ENCODE data around the gene TMEM184C.

The TMEM184C gene

DNA sequence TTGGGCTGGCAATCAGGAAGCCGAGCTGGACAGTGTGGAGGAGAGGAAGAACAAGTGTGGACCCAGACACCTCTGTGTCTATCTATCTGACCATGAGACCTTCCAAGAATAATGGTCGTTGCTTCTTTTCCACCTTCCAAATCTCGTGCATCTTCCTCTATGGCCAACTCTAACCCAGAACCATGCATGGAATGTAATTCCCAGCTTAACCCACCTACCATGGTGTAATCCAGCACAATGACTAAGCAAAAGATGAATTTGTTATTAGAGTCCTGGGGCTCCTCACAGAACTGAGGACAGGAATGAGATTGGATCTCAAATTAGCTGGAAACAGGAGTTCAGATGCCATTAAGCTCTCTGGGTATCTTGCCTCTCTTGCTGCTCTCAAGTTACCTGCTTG is 17.4 kb upstream of the TMEM184C start:
- DNase-seq (ENCODE audit: low spot score) = no peak

DNA sequence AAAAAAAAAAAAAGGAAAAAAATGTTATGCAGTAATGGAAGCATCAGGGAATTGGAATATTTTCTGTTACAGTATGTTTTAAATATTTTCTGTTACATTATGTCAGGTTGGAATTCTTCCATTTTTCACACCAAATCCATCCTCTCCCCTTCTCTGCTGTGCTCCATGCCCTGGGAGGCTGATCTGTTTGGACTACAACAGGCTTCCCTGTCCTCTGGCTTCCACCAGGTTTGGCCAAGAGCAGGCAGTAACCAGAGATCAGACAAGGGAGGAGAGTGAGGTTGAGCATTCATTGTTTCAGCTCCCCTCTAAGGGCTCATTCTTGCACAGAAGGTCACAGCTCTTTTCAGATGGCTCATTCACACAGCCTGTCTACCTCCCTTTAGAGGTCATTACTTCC is 11.7 kb upstream of the TMEM184C start:
- DNase-seq (ENCODE audit: low spot score) = no peak

DNA sequence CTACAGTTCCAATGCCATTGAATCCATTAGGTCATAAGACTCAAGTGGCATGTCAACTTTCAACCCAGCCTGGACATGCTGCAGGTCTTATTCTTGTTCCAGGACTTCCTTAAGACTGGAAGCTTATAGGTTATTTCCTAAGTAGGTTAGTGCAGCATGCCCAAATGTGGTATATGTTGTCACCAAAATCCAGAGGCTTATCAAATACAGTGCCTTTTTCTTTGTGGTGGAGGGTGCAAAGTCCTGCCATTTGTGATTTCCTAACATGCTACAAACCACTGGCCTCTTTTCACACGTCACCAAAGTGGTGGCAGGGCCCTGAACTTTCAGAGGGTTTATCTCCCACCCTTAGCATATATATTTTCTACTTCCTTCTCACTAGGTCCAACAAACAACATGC is 9.7 kb upstream of the TMEM184C start:
- DNase-seq (ENCODE audit: low spot score) = no peak

DNA sequence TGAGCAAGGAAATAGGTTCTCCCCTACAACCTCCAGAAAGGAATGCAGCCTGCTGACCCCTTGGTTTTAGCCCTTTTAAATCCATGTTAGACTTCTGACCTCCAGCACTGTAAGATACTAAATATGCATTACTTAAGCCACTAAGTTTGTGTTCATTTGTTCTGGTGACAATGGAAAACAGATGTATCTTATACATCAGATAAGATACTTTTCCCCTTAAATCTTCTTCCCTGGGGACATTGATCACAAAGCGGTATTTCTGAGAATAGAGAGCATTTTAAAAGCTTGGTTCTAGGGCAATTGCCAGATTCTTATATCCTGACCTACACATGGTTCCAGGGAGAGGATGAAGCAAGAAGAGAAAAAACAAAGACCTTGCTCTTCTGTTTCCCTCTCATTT is 6.5 kb upstream of the TMEM184C start:
- DNase-seq (ENCODE audit: low spot score) = no peak

DNA sequence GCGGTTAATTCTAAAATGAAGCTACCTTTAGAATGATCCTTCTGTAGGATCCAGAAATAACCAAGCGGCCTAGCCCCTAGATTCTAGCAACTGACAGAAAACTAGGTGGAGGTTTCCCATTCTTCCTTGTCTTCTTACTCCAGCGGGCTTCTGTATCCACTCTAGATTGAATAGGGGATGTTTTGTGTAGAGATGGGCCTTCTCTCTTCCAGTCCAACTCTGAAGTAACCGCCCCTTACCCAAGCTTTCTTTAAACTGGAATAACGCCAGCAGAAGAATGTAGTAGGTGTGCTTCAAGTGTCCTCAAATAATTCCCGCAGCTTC is 386 bp upstream of the TMEM184C start:
- DNase-seq (ENCODE audit: low spot score) = no peak

DNA sequence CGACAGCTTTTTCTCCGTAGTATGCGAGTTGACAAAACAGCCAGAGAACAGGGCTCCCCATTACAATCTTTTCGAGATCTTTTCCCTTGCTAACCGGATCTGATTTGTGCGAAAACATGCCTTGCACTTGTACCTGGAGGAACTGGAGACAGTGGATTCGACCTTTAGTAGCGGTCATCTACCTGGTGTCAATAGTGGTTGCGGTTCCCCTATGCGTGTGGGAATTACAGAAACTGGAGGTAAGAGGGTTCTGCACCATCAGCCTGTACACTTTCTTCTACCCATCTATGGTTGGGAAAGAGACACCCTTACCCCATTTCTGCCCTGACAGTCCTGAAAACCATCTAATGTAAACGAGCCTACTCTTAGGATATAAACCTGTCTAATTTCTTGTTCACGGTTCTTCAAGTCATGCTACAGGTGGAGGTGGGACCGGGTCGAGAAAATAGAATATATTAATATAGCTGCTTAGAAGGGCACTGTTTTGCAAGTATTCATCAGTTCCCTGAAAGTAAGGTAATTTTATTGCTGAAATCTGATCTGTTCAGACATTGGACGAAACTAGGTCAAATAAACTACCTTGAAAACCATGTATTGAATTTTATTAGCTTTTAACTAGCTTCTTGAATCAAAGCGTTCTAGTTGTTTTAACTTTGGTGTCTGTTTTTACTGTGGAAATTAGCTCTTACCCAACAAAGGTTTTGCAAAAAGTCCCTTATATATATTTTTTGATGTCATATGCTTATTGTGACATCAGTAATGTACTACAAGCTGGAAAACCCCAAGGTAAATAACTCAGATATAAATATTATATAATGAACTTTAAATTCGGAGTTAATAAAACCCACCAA is 869 bp downstream of the TMEM184C start:
- DNase-seq (ENCODE audit: low spot score) = no peak

DNA sequence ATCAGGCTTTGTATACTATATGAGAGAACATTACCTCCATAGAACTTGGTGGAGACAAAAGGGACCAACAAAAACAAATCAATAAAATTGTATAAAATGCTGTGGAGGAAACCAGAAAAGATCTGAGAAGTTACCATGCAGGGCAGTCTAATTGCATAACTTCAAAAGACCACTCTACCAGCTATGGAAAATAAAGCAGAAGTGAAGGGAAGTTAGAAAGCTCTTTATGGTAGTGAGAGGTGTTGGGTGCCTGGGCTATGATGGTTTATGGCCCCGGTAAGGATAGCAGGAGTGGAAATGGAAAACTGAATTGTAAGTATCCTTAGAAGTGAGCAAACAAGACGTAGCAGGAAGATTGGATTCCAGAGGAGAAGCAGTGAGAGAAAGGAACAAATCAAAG is 3.1 kb downstream of the TMEM184C start:
- DNase-seq (ENCODE audit: low spot score) = no peak

DNA sequence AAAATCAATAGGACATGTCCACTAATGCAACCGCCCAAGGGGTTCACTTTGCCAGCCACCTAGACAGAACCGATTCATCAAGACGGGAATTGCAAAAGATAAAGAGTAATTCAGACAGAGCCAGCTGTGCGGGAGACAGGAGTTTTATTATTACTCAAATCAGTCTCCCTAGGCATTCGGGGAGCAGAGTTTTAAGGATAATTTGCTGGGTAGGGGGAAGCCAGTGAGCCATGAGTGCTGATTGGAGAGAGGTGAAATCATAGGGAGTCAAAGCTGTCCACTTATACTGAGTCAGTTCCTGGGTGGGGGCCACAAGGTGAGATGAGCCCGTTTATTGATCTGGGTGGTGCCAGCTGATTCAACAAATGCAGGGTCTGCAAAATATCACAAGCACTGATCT is 8.5 kb downstream of the TMEM184C start:
- DNase-seq (ENCODE audit: low spot score) = no peak

DNA sequence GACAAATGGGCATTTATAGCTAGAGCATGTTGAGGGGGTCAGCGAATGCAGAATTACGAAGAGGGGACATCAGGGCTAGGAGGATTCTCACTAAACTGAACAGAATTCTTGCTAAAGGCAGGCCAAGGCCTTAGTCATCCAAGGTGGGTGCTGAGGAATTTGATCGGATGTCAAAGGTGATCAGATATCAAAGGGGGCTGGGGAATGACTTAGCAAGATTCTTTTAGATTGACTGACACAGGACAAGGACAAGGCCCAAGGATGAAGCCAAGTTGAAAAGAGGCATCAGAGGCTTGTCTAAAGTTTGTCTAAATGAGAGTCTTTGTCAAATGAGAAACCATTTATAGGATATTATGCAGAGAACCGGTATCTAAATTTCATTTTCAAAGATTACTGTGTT is 9.7 kb downstream of the TMEM184C start:
- no peak for DNase-seq (ENCODE audit: low spot score)

DNA sequence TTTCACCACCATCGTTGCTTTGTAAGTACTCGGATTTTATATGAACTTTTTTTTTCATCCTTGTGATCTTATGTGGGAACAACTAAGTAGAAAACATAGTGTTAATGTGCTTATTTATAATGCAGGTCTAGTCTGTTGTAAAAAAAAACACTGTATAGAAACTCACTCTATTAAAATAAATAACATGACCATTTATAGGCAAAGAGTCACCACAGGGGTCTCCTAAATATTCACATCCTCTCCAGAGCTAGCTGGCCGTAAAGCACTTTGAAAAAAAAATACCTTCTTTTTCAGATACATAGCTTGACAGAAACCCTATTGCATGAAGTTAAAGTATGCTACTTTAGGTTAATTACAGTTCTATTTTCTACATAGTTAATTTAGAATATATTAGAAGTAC is 11.2 kb downstream of the TMEM184C start:
- DNase-seq (ENCODE audit: low spot score) = no peak

DNA sequence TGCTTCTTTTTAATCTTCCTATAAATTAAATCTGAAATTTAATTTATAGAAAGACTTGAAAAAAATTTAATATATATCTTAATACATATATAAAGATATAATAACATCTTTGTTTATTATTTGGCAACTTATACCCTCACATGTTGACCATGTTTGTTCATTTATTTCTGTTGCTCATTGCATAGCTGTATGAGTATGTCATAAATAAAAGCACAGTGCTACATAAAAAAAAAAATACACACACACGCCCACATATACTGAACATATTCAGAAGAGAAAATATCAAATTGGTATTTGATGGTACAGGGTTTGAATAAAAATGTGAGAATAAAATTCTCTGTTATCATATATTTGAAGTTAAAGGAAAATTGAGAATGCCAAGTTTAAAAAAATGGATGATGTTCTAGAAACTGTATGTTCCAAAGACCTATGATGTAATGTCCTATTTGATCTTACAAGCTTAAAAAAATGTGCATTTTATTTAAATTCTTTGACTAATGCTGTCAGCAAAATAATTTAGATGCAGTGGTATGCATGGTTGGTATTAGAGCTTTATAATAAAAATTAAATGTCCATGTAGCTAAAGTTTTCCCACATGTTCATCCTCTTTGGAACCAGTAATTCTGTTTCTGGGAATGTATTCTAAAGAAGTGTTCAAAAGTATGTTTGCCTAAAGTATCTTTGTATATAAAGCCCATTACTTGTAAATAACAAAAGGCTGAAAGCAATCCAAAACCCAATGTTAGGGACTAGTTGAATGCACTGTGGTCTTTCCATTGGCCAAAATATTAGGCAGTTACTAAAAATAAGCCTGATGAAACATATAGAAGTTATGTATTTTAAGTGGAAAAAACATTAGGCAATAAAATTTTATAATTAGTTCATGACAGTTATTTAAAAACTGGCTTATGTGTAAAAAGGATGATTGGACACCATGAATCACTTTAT is 12.9 kb downstream of the TMEM184C start:
- DNase-seq (ENCODE audit: low spot score) = no peak

DNA sequence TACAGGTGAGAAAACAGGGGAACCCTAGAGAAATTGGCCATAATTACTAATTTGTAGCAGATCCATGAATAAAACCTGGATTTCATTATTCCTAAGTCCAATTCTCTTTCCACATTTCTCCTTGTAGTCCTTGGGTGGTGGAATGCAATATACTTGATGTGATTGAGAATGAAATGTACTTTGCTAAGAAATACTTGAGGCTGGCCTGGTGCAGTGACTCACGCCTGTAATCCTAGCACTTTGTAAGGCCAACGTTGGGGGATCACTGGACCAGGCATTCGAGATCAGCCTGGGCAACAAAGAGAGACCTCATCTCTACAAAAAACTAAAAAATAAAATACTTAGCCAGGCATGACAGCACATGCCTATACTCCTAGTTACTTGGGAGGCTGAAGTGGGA is 15.9 kb downstream of the TMEM184C start:
- DNase-seq (ENCODE audit: low spot score) = no peak

DNA sequence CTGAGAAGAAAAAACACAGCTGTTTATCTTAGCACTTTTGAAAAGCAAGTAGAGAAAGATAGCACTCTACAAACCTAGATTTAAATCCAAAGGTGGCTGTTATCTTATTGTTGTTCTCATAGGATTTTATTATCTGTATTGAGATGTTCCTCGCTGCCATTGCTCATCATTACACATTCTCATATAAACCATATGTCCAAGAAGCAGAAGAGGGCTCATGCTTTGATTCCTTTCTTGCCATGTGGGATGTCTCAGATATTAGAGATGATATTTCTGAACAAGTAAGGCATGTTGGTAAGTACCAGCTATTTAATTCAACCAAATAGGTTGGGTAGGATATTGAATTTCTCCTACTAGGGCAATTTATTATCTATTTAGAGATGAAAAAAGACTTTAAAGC is 16.4 kb downstream of the TMEM184C start:
- no peak for DNase-seq (ENCODE audit: low spot score)

DNA sequence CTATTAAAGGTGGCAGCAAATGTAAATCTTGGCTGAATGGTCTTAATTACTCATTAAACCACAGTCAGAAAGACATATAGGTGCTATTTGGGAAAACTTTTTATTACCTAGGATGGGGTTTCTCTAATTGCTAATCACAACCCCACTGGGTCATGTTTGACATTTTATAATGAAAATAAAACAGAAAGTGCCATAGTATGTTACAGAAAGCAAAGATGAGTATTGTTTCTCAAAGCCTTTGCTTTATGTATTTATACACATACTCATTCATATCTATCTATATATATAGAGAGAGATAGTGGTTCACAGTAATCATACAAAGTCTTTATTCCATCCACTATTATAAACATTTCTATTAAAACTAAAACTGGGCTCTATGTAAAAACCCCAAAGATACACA is 18.2 kb downstream of the TMEM184C start:
- no peak for DNase-seq (ENCODE audit: low spot score)

DNA sequence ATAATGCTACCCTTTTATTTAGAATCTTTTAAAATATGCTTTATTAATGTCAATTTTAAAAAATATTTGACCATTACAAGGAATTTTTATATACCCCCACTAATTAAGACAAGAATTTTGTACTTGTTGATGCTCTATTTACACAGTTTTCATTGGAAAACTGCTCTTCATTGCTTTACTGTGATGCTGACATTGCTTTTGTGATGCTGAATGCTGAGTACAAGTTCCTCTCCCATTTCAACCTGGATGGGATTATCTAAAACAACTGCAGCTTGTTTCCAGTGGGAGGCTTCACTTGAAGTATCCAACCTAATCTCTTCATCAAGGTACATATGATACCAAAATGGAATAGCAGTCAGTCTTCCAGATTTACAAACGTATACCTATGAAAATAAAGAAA is 21.2 kb downstream of the TMEM184C start:
- no peak for DNase-seq (ENCODE audit: low spot score)

DNA sequence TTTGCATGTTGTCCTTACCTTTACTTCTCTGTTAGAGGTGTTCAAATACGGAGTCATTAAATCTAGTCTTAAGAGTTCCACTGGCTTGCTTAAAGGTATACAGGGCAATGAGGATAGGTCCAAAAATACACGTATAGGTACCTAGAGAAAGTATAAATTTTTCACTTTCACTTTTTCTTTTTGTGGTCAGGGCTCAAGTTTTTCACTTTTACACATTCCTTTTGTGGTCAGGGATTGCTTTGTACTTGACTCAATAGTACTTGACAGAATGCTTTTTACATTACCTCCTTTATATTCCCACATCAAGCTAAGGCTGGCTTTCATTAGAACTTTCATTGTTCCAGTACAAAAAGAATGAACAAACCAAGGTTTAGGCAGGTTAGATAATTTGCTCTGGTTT is 21.7 kb downstream of the TMEM184C start:
- no peak for DNase-seq (ENCODE audit: low spot score)

DNA sequence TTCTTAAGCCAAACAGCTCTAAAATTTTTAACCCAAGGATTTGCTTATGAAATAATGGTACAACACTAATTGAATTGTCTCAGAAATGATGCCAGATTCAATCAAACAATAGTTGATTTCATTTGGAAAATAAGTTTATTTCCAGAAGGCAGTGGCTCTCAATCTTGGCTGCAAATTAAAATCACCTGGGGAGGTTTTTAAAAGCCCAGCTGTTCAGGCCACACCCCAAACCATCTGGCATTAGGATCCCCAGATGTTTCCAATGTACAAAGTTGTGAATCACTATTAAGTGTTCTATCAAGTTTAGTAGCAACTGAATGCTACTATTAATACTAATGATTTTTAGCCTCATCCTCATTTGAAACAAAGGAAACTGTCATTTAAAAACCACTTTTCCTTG is 22.2 kb downstream of the TMEM184C start:
- DNase-seq (ENCODE audit: low spot score) = no peak

DNA sequence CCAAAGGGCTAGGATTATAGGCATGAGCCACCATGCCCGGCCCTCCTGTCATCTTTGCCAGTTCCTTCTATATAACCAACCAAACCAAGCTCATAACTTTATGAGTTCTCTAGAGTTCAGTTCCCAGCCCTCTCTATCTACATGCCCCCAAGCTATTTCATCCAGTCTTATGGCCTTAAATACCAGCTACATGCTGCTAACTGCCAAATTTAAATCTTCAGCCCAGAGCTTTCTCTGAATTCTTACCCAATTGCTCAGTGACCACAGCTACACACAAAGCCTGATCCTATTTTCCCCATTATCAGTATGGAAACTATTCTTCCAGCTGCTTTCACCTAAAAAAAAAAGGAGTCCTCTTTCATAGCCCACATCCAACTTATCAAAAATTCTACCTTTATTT is 23.1 kb downstream of the TMEM184C start:
- no peak for DNase-seq (ENCODE audit: low spot score)

DNA sequence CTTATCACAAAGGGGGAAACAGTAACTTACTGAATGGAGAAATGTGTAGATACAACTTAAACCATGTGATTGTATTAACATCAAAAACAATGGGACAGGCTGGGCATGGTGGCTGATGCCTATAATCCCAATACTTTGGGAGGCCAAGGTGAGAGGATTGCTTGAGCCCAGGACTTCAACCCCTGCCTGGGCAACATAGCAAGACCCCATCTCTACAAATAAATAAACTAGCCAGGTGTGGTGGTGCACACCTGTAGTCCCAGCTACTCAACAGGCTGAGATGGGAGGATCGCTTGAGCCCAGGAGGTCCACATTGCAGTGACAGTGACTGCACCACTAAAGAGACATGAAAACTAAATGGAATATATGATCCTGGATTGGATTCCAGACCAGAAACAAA is 26.4 kb downstream of the TMEM184C start:
- no peak for DNase-seq (ENCODE audit: low spot score)

DNA sequence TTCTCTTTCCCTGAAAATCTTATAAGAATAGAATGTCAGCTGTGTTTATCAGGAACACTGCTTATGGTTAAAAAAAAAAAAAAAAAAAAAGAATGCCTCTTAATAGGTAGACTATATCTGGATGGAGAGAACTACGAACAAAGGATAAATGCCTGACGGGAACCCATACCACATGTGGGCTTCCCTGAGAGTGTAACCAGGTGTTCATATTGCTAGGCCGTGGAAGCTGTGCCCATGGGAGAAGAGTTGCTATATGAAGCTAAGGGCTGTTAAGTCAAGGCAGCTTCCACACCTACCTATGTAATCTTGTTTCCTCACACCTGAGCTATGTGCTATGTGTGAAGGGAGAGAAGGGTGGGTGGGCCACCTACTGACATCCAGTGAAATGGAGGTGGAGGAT is 27.3 kb downstream of the TMEM184C start:
- no peak for DNase-seq (ENCODE audit: low spot score)

DNA sequence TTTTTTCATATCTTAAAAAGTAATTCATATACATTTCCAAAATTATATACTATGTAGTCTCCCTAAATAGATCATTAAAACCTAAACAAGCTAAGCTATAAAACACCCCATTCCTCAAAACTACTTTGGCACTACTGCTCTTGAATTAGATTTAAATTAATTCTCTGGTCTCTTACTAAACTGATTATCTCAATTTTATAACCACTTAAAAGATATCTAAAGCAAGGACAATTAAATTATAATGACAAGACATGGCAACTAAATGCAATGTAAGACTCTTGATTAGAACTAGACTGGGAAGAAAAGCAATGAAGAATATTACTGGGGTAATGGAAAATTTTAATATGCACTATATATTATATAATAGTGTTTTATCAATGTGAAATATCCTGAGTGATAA is 27.9 kb downstream of the TMEM184C start:
- no peak for DNase-seq (ENCODE audit: low spot score)

DNA sequence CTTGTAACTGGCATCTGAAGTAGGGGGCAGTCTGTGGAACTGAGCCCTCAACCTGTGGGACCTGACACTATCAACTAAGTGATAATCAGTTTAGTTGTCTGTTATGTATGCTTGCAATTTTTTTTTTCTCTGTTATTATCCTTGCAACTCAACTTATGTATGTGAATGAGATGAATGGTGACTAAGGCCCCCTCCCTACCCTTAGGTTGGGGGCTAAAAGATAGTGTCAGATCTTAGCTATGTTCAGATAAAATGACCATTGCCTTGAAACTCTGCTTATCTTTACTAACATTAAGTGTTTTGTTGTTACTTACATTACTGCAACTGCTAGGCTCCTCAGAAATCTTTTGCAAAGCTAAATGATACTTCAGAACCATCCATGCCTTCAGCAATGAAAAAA is 31.5 kb downstream of the TMEM184C start:
- DNase-seq (ENCODE audit: low spot score) = no peak

DNA sequence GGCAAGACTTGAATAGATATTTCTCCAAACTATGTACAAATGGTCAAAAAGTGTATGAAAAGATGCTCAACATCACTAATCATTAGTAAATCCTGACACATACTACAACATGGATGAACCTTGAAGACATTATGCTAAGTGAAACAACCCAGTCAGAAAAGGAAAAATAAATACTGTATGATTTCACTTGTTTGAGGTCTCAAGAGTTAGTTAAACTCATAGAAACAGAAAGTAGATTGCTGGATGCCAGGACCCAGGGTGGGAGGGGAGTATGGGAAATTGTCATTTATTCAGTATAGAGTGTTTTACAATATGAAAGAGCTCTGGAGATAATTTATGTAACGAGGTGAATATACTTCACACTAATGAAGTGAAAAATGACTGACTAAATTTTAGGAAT is 34.4 kb downstream of the TMEM184C start:
- no peak for DNase-seq (ENCODE audit: low spot score)

DNA sequence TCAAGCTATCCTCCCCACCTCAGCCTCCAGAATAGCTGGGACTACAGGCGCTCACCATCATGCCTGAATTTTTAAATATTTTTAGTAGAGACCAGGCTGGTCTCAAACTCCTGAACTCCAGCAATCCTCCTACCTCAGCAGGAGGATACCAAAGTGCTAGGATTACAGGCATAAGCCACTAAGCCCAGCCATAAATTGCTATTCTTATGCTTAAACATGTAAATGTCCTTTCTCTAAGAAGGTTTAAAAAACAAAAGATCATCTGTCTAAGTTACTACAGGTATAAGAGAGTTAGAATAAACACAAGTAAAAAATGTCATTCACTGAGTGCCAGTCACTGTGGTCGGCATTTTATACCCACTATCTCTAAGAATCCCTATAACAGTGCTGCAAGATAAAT is 38.4 kb downstream of the TMEM184C start:
- no peak for DNase-seq (ENCODE audit: low spot score)
